ENCODE measurements around the gene ZSWIM9.
"Not testable (repeated sequence)": the region's sequence is repeated elsewhere in the genome, so short reads cannot be mapped to it uniquely, and the experiment has no call there.

The ZSWIM9 gene

DNA sequence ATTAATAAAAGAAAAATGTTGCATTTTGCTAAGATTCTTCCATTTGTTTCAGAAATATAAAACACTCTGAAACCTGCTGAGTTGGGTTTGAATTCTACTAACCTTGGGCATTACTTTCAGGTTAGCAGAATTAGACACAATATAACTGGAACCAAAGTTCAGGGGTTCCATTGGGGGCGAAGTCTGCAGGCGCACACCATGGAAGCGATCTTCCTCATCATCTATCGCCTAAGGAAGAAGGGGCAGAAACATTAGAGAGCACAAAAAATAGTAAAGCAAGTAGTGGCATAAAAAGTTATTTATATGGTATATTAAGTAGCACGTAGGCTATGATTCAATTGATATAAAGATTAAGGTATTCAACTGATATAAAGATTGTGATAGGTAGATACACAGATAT lies 51.1 kb downstream of the ZSWIM9 start:
- FAIRE-seq = no peak

DNA sequence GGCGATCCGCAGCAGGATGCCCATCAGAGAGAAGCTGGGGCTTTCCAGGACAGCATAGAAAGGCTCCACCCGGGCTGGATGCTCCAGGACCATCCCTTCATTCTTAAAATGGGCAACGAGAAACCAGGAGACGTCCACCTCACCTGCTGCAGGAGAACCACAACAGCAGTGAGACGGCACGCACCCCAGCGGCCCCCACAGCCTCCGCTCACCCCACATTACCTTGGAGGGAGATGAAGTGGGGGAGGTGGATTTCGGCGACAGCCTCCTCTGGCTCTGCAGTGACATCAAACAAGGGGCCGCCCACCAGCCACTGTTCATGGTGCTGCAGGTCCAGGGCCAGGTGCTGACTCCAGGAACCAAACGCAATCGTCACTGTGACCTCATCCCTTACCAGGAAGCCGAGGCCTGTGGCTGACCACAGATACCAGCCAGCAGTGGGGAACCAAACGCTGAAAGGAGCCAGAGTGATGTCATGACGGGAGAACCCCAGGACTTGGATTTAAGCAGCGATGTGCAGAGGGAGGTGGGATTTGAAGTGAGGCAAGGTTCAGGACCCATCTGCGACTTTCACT lies 60.2 kb downstream of the ZSWIM9 start:
- FAIRE-seq = no peak

- FAIRE-seq = no peak
Measured at GRCh38 chr19:48237057-48237456, 66.6 kb downstream of the ZSWIM9 start.

GRCh38 chr19:48239120-48239519 lies 68.6 kb downstream of the ZSWIM9 start:
- FAIRE-seq = no peak

- no peak for FAIRE-seq
Measured at GRCh38 chr19:48239582-48240141, 69.2 kb downstream of the ZSWIM9 start.

GRCh38 chr19:48241771-48242170 lies 71.3 kb downstream of the ZSWIM9 start:
- FAIRE-seq = not testable (repeated sequence)

- no peak for FAIRE-seq
Measured at GRCh38 chr19:48244281-48244680, 73.8 kb downstream of the ZSWIM9 start.

- no peak for FAIRE-seq
Measured at GRCh38 chr19:48246101-48246500, 75.6 kb downstream of the ZSWIM9 start.

- FAIRE-seq = peak; percentile 10
Measured at GRCh38 chr19:48247212-48247611, 76.7 kb downstream of the ZSWIM9 start.
